B cell (primary cell): ENCODE results near the gene MAN2A1. TPM values are rescaled to one million over a fixed set of nuclear protein-coding genes. Genes with fewer than 3 reads are reported as not detected.

ENCODE experiments used
- ATAC-seq: fragments of 200-7000 bp; cut with Tn5 transposase; one replicate; pipeline ENCODE4 v1.10.0; 2021; ENCODE audit warnings: low read depth, mild to moderate bottlenecking, moderate number of reproducible peaks, moderate library complexity
- CTCF ChIA-PET: fragments of 350-600 bp; sonication (Branson Sonifier 250); formaldehyde crosslinking; loops from one replicate; lab custom pipeline; 2021; ENCODE audit warnings: antibody characterized with exemption, inconsistent platforms; lab: Charles Lee
- POLR2A ChIA-PET: fragments of 350-600 bp; sonication (Branson Sonifier 250); formaldehyde crosslinking; loops from one replicate; lab custom pipeline; 2021; ENCODE audit warnings: antibody characterized with exemption; lab: Charles Lee
- DNase-seq: peaks from one replicate; pipeline ENCODE4 v3.0.0; 2013
- H2AFZ ChIP-seq: 2 replicates; pipeline ENCODE4 v1.6.1; 2012; ENCODE audit warnings: mild to moderate bottlenecking, low read depth, low read length; ENCODE audit not compliant: insufficient read depth, poor library complexity, severe bottlenecking
- H3K27ac ChIP-seq, 2 donors: 1 replicate in 1 of 2; 2 replicates in 1 of 2; pipeline ENCODE4 v1.5.1; 2012 to 2013; ENCODE audit warnings: low read length in 2 of 2, mild to moderate bottlenecking in 2 of 2, moderate library complexity in 1 of 2
- H3K27me3 ChIP-seq, 4 experiments: fragments of 200-600 bp in 1 of 4; sonication (generic) in 1 of 4; replicated peaks in 1 of 4; 1 replicate in 2 of 4; 2 replicates in 2 of 4; pipeline versions ENCODE4 v1.6.1 to v1.7.0; 2013 to 2016; ENCODE audit warnings: low read length in 3 of 4, mild to moderate bottlenecking in 2 of 4, mixed read lengths in 1 of 4, moderate library complexity in 1 of 4; ENCODE audit not compliant: insufficient read depth in 4 of 4, control insufficient read depth in 3 of 4; ENCODE audit errors: control extremely low read depth in 1 of 4
- H3K36me3 ChIP-seq, 2 experiments: replicated peaks in 1 of 2; 1 replicate in 1 of 2; 2 replicates in 1 of 2; pipeline versions ENCODE4 v1.6.1 to v1.7.1; 2013; ENCODE audit warnings: low read length in 1 of 2; ENCODE audit not compliant: insufficient read depth in 2 of 2, control insufficient read depth in 1 of 2; ENCODE audit errors: control extremely low read depth in 1 of 2, extremely low read depth in 1 of 2
- H3K4me1 ChIP-seq, 2 donors: fragments of 200-600 bp in 1 of 2; sonication (generic) in 1 of 2; 1 replicate in 1 of 2; 2 replicates in 1 of 2; pipeline versions ENCODE4 v1.5.1 to v1.6.1; 2013 to 2017; ENCODE audit warnings: low read length in 2 of 2; ENCODE audit not compliant: control insufficient read depth in 2 of 2, insufficient read depth in 2 of 2
- H3K4me2 ChIP-seq: replicated peaks from 2 replicates; pipeline ENCODE3; 2012; ENCODE audit warnings: mild to moderate bottlenecking, low read depth, low read length; ENCODE audit not compliant: poor library complexity, severe bottlenecking
- H3K4me3 ChIP-seq, 5 experiments: fragments of 200-600 bp in 1 of 5; sonication (generic) in 1 of 5; 1 replicate in 3 of 5; 2 replicates in 2 of 5; pipeline versions ENCODE4 v1.5.1 to v1.7.0; 2011 to 2016; ENCODE audit warnings: low read length in 4 of 5, mild to moderate bottlenecking in 4 of 5, low read depth in 2 of 5, control low read depth in 1 of 5, moderate library complexity in 1 of 5; ENCODE audit not compliant: insufficient read depth in 1 of 5; ENCODE audit errors: control extremely low read depth in 1 of 5, extremely low read depth in 1 of 5
- H3K79me2 ChIP-seq: fragments of 200-600 bp; sonication (generic); one replicate; pipeline ENCODE4 v1.6.0; 2016; ENCODE audit warnings: low read length; ENCODE audit not compliant: control insufficient read depth, insufficient read depth
- H3K9ac ChIP-seq: fragments of 200-600 bp; sonication (generic); 2 replicates; pipeline ENCODE4 v1.6.1; 2017; ENCODE audit warnings: mild to moderate bottlenecking, low read length, moderate library complexity
- H3K9me3 ChIP-seq, 3 donors: one replicate each; pipeline versions ENCODE4 v1.6.1 to v1.7.1; 2013; ENCODE audit warnings: low read length in 2 of 3; ENCODE audit not compliant: control insufficient read depth in 2 of 3, insufficient read depth in 1 of 3; ENCODE audit errors: control extremely low read depth in 1 of 3
- H4K20me1 ChIP-seq: 2 replicates; pipeline ENCODE4 v1.6.0; 2012; ENCODE audit warnings: mild to moderate bottlenecking, low read length; ENCODE audit not compliant: insufficient read depth, control insufficient read depth, poor library complexity, severe bottlenecking
- H3K27ac Mint-ChIP-seq: one replicate; pipeline ENCODE4 v1.8.0; 2021; ENCODE audit warnings: mixed read lengths
- H3K27me3 Mint-ChIP-seq: one replicate; pipeline ENCODE4 v1.8.0; 2021; ENCODE audit warnings: mixed read lengths
- H3K4me1 Mint-ChIP-seq: one replicate; pipeline ENCODE4 v1.8.0; 2021; ENCODE audit warnings: mixed read lengths
- H3K4me3 Mint-ChIP-seq: one replicate; pipeline ENCODE4 v1.8.0; 2021; ENCODE audit warnings: mixed read lengths
- H3K9me3 Mint-ChIP-seq: one replicate; pipeline ENCODE4 v1.8.0; 2022; ENCODE audit warnings: mixed read lengths; ENCODE audit not compliant: insufficient read depth
- CTCF ChIP-seq: fragments of 200-600 bp; IDR thresholded peaks from one replicate; pipeline ENCODE4 v1.8.0; 2022; ENCODE audit warnings: antibody characterized with exemption, mild to moderate bottlenecking
- EZH2 ChIP-seq: IDR thresholded peaks from 2 replicates; pipeline ENCODE4 v1.6.1; 2012; ENCODE audit warnings: borderline replicate concordance, low read depth, mild to moderate bottlenecking, moderate library complexity, low read length; ENCODE audit not compliant: insufficient read depth, poor library complexity, severe bottlenecking
- WGBS: methylation state at CpG from one replicate; pipeline ENCODE4 v1.1.5; 2013; ENCODE audit warnings: missing lambda C conversion rate; ENCODE audit not compliant: insufficient coverage; 5-methylcytosine and 5-hydroxymethylcytosine counted together
- intact Hi-C: fragments of 100-400 bp; cut with micrococcal nuclease; formaldehyde crosslinking; loops from one replicate; pipeline ENCODE4 v1.10.0; 2022
- polyA plus RNA-seq: library from polyadenylated mRNA; depleted of rRNA; stranded (reverse); fragments of >200 nt; gene quantifications from 2 replicates; pipeline ENCODE4 v1.2.3, GENCODE V29; 2012
- total RNA-seq, 2 donors: library from RNA; stranded (reverse); fragments of 120-200 nt in 1 of 2; gene quantifications; 1 replicate in 1 of 2; 2 replicates in 1 of 2; pipeline versions ENCODE4 v1.2.3 to v1.2.4, GENCODE V29; 2013 to 2022

The MAN2A1 gene
- total and polyA plus RNA-seq, 2 donors (not counting 1 experiment from before 2014, with no cell fraction given) = 12.7 to 55.0 TPM

DNA sequence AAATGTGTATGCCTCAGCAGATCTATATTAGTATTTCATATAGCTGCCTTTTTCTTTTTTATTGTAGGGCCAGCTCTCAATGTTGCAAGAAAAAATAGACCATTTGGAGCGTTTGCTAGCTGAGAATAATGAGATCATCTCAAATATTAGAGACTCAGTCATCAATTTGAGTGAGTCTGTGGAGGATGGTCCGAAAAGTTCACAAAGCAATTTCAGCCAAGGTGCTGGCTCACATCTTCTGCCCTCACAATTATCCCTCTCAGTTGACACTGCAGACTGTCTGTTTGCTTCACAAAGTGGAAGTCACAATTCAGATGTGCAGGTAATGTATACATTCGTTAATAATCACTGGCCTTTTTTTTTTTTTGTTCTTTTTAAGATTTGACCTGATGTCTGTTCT is 23.7 kb downstream of the MAN2A1 start:
- Histone ChIP-seq H4K20me1 (peaks cover 45% of the 10 kb centered on the region), H3K4me1 (no peaks in the 10 kb centered on the region), H3K36me3 (peaks cover 5 to 32% of the 10 kb centered on the region in 2 experiments), H3K27me3 (no peaks in the 10 kb centered on the region), H3K9ac (no peak overlapping the region), H3K9me3 (no peaks in the 10 kb centered on the region), H3K4me3 (no peak overlapping the region), H3K27ac (no peak overlapping the region), H3K79me2 (peaks cover 67% of the 10 kb centered on the region), H3K4me2 (no peak overlapping the region), H2AFZ (no peak overlapping the region)
- ATAC-seq (no peak), DNase-seq (no peak)
- H3K27ac Mint-ChIP-seq = no peak overlapping the region
- H3K9me3 Mint-ChIP-seq = no peaks in the 10 kb centered on the region
- H3K4me3 Mint-ChIP-seq = no peak overlapping the region
- H3K4me1 Mint-ChIP-seq = peaks cover 24% of the 10 kb centered on the region
- no peaks in the 10 kb centered on the region for H3K27me3 Mint-ChIP-seq
- CTCF ChIA-PET = interaction anchor here (1.1 kb wide), 1 partner anchor 10 kb away, joined by 4 read pairs; no protein-coding TSS in a partner anchor
- POLR2A ChIA-PET = no interaction called here
- intact Hi-C loops = no loop called here
- 100% methylated on average over 1 of the region's 3 CpGs for WGBS
- TF ChIP-seq EZH2 (no peak), CTCF (no peak)

DNA sequence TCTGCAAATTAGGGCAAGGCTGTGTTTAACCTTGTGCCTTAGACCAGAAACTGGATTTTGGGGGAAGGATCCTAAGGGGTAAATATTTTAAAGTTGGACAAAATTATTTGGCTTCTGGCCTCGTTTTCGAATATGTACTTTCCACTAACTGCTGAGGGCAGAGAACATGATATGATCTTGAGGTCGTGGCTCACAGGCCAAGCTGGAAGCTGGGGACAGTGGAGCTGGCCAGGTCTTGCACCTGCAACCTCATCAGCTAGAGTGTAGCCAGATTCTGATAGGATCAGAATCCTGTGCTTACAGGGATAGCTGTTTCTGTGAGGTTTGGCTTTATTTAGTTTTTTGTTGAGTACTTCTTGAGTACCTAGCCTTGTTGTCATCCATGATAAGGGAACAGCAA is 24.9 kb downstream of the MAN2A1 start:
- intact Hi-C loops = no loop called here
- TF ChIP-seq CTCF = no peak
- TF ChIP-seq EZH2 = no peak
- CTCF ChIA-PET = interaction anchor here (0.7 kb wide), 1 partner anchor 49 kb away, joined by 3 read pairs; no protein-coding TSS in a partner anchor
- DNase-seq (no peak), ATAC-seq (no peak)
- no peak overlapping the region for H3K4me2 ChIP-seq
- no peak overlapping the region for H3K4me3 Mint-ChIP-seq
- no peaks in the 10 kb centered on the region for H3K27me3 ChIP-seq
- no peaks in the 10 kb centered on the region for H3K27me3 Mint-ChIP-seq
- POLR2A ChIA-PET = no interaction called here
- H3K9me3 ChIP-seq = no peaks in the 10 kb centered on the region
- no peak overlapping the region for H3K9ac ChIP-seq
- H3K27ac ChIP-seq = no peak overlapping the region
- peaks cover 56% of the 10 kb centered on the region for H3K79me2 ChIP-seq
- 88% methylated on average over 3 of the region's 3 CpGs for WGBS
- H3K4me1 Mint-ChIP-seq = peaks cover 15% of the 10 kb centered on the region
- no peak overlapping the region for H3K4me3 ChIP-seq
- H3K4me1 ChIP-seq = no peaks in the 10 kb centered on the region
- peaks cover 34% of the 10 kb centered on the region for H4K20me1 ChIP-seq
- H3K9me3 Mint-ChIP-seq = no peaks in the 10 kb centered on the region
- H3K36me3 ChIP-seq = peaks cover 5 to 34% of the 10 kb centered on the region in 2 experiments
- H3K27ac Mint-ChIP-seq = no peak overlapping the region
- no peak overlapping the region for H2AFZ ChIP-seq
